DMS53 (cell line): ENCODE data around the gene SEC22A.

Source experiments
- DNase-seq: peaks from one replicate; lab custom pipeline; 2025; lab: John Stamatoyannopoulos, UW

The SEC22A gene, protein sequence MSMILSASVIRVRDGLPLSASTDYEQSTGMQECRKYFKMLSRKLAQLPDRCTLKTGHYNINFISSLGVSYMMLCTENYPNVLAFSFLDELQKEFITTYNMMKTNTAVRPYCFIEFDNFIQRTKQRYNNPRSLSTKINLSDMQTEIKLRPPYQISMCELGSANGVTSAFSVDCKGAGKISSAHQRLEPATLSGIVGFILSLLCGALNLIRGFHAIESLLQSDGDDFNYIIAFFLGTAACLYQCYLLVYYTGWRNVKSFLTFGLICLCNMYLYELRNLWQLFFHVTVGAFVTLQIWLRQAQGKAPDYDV

DNA sequence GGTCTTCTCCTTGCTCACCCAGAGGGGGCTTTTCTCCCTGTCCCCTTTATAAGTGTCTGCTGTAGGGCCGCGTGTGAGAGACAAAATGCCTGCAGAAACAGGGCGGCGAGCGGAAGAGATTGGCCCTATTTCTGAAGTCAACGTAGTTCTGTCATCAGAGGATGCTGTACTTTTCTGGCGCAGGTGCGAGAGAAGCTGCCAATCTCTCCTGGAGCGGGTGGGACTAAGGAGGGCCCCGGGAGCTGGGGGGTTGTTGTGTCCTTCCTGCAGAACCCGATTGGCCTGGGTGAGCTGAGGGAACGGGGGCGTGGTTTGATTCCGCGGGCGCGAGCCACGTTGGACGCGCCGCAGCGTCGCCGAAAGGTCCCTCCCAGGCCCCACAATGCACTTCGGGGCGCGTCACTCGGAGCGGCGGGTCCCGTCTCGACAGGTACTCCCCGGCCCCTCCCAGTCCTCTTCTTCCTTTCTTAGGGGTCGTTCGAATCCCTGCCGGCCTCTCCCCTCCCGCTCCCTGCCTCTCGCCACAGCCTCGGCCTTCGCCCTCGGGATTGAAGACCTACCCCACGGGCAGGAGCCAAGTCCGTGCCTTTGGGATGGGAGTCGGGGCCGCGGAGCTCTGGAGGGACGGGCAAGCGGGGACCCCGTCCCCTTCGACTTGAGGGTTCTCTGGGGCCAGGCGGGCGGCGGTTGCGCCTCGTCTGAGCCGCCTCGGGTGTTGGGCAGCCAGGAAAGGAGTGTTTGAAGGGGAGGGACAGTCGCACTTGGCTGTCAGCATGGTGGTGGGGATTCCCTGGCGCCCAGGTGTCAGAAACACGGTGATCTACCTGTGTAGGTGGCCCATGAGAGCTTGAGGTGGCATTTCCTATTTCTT lies at the start of gene SEC22A:
Gene SEC22A, plus strand, starts transcription at position 387 of the 871 bp plus-strand sequence. CDS start 7,275 bp downstream, outside the sequence.
- DNase-seq = peak; percentile 97

DNA sequence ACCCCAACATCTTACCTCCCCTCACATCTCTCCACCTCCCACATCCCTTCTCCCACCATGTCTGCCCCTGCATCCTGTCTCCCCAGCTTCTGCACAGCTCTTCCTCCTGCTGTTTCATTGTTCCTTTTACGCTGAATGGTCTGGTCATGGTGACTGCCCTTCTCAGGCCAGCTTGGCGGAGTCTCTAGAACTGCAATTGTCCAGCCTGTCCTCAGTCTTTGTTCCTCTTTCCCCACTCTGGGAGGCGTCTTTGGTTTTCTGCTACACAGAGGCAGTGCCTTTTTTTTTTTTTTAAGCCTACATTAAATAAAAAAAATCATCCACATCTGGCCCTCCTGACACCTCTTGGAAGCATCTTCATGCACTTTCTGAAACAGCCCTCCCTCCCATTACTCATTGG lies 49.1 kb upstream of the SEC22A start:
- no peak for DNase-seq

DNA sequence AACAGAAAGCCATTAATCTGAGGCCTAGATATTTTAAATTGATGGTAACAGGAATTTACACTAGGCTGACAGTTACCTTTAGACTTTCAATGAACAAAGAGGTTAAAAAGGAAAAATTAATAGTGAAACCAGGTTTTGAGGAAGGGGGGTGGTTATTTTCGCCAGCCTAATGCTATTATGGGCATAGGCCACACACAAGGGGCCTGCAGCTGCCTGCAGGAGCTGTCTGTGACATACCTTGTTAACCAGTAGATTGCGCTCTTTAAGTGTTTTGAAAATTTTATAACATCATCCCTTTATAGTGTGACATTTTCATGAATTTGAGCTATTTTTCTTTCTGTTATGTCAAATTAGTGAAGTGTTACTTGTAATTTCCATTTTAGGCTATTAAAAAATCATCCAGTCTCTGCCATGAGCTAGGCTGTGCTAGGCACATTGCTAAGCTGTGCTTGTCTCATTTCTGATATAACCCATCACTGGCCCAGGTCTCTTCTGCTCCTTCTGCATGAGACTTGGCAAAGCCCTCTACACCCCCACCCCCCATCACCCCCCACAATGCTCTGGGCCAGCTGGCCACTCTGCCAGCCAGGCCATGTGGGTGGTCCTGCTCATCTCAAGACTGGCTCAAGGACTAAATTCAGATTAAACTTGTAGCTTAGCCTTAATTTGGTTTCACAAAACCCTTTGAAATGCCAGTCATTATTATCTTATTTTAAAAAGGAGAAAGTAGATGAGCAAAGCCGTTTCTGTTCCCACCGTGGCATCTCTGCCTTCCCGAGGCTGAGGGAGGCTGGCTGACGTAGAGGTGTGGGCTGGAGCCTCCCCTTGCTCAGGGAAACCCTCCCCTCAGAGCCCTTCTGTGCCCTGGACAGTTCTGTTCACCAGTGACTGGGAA lies 48.4 kb upstream of the SEC22A start:
- DNase-seq = no peak

DNA sequence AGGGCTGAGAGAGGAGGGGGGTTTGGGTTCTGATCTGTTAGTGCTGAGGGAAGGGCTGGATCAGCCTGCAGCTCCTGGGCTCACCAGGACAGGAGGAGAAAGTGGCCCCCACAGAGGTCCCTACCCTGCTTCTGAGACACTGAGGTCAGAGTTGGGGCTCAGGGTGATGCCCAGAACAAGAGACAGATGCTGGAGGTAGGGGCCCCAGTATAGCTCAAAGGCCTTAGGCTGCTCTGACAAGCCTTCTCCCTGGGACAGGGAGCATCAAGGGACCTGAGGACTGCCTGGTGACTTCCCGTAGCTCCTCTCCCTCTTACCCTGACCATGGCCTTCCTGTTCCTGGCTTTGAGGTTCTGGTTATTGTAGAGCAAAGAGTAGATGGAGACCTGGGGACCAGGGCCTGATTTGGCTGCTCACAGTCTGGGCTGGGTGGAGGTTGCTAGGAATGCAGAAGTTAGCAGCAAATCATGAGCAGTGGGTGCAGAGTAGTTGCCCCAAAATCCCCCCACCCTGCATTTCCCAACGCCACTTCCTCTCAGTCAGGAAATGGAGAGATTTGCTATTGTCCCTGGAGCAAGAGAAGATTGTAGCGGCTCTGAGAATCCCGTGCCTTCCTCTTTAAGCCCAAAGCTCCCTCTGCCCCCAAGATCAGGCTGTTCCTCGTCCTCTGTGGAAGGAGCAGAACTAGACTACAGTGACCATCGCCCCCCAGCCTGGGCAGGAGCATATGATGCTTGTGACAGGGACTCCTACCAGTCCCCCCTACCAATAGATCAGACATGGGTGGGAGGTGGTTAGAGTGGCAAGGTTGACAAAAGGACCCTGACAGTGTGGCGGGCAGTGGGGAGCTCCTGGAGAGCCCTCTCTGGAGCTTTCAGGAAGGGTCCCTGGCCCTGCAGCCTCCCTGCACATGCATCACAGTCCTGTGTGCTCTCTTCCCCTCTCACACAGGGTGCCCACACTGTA lies 47.4 kb upstream of the SEC22A start:
- DNase-seq = no peak

DNA sequence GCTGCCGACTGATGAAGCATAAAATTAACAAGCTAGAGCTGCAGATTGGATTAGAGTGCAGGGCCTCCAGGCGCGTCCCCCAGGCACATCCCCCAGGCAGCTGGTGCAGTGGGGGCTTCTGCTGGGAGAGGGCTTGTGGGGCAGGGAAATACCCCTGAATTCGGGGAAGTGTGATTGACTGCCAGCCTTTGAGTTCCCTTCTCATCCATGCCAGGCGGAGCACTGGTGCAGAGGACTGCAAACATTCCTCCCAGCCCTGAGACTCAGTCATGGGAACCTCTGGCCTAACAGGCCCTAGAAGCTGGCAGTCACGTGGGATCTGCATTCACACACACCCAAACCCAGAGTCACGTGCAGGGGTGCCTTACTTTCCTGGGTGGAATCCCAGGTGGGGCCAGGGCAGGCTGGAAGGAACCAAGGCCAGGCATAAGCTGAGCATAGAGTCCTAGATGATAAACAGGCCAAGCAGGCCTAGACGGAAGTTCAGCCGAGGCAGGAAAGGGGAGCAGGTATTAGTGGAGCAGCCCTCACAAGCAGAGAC lies 46.2 kb upstream of the SEC22A start:
- DNase-seq = no peak

DNA sequence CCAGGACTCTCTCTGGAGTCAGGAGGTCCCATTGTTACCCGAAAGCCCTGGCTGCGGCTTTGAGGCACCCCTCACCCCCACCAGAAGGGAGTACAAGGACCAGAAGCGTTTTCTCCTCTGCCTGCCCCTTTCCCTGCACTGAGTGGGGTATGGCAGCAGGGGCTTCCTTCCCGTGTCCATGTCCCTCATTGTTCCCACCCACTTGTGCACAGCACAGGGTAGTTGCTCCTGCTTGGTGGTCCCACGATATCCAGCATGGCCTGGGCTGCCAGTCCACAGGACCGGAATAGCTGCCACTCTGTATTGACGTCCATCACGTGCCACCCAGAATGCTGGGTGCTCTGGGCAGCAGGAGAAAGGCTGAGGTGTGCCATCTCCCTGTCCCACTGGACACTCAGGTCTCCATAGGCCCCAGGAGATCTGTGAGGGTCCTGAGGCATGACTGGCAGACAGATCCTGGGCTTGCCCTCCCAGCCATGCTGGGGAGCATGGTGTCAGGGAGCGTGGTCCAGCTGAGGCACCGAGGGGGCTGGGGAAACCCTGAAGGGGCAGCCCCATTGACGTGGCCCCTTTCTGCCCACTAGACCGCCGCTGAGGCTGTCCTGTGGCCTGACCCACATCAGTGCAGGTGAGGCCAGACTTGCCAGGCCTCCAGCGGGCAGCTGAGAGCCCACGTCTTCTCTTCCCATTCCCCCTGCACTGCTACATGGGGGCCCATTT lies 45.3 kb upstream of the SEC22A start:
- no peak for DNase-seq

DNA sequence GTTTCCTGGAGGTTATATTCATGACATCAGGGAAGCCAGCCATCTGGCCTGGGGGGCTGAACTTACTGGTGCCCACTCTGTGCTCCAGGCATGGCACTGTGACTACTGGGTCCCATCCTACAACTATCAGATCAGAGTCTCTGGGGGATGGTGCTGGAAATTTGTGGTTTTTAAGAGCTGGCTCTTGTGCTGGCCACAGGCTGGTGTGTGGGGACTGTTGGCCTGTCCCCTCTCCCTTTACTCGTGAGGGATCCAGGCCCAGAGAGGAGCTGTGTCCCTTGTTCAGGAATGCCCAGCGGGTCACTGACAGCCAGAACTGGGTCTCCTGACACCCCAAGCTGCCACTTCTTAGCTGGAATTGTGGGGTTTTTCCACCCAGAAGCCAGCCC lies 44.5 kb upstream of the SEC22A start:
- no peak for DNase-seq

DNA sequence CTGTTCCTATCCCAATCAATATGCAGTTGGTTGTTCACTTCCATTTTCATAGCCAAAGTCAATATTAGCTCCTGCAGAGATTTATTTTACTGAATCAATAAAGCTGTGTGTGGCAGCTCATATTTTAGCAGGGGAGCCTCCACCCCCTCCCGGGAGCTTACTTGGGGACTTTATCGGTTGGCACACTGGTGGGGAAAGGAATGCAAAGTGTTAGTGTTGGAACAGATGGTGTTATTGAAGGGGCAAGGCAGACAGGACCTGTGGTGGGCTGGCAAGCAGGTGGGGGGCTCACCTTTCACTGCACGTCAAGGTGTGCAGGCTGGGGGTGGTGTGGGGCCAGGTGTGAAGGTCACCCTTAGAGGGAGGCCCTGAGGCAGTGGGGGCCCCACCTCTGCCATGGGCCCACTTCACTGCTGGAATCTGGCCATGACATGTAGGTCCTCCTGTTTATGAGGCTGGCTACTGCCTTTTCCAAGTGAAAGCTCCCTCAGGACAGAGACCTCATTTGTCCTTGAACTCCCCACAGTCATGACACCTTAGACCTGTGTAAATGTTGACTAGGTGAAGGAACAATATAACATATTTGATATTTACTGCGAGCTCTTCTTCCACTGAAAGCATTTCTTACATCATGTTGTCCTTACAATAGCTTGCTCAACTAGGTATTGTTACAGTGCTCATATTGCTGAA lies 44.0 kb upstream of the SEC22A start:
- DNase-seq = peak; percentile 42

DNA sequence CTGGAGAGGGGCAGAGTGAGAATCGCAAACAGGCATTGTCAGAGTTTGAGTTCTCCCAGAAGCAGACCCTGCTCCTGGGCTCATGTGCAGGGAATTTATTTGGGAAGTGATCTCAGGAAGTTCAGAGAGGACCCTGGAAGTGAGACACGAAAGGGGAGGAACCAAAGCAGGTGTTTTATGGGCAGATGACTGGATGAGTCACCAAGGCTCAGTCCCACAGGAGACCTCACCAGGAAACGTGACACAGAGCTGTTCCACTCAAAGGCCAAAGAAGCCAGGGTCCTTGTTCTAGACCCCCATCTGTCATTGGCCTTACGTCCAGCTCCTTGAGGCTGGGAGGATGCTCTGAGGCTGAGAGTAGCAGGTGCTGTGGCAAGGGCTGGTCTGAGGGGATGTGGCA lies 43.4 kb upstream of the SEC22A start:
- peak; percentile 54 for DNase-seq

DNA sequence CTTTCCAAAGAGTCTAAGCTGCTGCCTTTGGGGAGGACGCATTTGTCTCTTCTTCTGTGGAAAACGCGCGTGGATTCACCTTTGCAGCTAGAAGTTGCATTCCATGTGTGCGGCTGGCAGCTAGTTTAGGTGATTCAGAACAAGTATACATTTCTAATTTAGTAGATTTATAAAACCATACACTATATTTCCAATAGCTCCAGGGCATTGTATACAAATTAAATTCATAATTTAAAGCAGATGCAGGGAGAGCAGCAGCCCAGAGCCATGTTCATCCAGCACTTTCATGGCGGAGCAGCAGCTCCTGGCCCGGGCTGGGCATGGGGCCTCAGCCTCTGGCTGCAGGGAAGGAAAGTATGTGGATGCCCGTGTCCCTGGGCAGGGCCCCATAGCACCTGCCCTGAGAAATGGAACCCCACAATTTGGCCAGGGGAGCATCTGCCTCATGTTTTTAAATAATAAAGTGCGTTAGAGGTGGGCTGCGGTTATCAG lies 42.8 kb upstream of the SEC22A start:
- no peak for DNase-seq

DNA sequence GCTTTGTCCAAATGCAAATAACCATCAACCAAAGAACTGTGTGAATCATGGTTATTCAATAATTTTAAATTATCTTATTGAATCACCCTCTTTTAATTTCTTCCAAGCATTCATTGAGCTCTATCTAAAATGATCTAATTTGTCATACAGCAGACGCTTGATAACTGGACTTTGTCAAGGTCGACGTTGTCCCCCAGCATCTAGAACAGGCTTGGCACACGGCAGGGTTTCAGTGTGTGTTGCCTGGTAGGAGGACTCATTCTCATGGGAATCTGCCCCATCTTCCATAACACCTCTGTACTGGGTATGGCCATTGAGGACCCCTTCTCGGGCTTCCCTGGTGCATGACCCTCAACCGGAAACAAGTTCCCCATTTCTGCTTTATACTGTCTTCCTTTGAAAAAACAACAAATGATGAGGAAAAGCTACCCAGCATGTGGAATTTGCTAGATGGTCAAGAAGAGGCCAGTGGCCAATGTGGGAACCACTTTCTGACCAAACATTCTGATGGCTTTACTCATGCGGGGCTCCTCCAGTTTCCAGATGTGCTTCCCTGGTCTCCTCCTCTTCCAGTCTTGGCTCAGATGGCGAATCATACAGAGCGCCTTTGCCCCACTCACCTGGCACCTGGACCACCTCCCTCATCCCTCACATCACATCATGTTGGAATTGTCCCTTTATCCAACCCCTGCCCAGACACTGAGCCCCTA lies 41.7 kb upstream of the SEC22A start:
- no peak for DNase-seq

DNA sequence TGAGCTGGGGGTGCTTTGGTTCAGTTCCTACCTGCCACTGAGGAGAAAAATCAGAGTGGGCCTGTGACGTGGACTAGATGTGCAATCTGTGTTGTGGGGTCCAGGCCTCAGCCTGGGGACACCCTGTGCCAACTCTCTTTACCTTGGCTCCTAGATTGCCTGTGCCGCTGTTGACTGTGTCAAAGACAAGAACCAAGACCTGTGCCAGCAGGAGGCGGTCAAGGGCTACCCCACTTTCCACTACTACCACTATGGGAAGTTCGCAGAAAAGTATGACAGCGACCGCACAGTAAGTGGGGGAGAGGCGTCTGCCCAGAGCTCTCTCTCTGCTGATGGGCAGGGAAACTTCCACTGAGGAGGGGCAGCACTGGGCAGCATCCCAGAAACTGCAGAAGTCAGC lies 40.6 kb upstream of the SEC22A start:
- DNase-seq = no peak

DNA sequence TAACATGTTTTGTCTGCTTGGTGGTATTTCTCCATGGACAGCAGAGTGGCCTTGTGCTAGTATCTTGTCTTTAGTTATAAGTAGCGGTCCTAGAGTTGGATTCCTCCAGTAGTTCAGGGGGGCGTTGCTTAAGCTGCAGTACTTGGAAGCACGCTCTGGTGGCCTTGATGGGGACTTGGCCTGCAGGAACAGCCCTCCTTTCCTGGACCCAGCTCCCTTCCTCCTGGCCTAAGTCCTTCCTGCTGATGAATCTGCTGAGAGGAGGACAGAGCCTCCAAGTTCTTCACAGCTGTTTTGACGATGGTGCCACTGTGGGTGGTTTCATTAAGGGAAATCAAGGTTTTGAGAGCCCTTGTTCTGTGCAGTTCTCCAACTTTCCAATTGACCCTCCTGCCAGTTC lies 38.6 kb upstream of the SEC22A start:
- no peak for DNase-seq

DNA sequence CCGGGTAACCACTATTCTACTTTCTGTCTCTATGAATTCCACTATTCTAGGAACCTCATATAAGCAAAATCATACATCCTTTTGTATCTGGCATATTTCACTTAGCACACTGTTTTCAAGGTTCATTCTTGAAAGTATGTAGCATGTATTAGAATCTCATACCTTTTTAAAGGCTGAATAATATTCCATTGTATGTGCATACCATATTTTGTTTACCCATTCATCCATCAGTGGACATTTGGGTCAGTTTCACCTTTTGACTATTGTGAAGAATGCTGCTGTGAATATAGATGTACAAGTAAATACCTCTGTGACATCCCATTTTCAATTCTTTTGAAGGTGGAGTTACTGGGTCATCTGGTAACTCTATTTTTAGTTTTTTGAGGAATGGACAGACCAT lies 36.6 kb upstream of the SEC22A start:
- DNase-seq = no peak

DNA sequence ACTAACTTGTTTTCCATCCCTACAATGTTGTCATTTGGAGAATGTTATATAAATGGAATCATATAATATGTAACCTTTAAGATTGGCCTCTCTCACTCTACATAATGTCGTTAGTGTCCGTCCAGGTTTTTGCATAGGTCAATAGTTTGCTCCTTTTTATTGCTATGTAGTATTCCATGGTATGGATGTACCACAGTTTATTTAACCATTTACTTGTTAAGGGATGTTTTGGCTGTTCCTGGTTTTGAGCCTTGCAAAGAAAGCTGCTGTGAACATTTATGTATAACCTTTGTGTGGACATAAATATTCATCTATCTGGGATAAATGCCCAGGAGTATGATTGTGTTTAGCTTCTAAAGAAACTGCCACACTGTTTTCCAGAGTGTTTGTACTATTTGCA lies 34.1 kb upstream of the SEC22A start:
- no peak for DNase-seq

DNA sequence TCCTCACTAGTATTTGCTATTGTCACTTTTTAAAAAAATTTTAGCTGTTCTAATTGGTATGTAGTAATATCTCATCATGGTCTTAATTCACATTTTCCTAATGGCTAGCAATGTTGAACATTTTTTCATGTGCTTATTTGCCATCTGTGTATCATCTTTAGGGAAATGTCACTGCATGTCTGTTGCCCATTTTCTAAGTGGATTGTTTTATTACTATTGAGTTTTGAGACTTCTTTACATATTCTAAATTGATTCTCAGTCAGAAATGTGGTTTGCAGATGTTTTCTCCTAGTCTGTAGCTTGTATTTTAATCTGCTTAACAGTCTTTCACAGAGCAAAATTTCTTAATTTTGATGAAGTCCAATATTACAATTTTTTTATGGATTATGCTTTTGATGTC lies 33.6 kb upstream of the SEC22A start:
- DNase-seq = no peak

DNA sequence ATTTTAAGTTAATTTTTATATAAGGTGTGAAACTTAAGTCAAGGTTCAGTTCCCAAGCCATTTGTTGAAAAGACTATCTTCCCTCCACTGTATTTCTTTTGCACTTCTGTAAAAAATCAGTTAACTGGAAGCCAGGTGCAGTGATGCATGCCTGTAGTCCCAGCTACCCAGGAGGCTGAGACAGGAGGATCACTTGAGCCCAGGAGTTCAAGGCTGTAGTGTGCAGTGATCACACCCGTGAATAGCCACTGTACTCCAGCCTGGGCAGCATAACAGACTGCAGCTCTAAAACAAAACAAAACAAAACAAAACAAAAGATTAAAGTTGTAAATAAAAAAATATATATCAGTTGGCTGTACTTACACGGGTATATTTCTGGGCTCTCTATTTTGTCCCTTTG lies 33.1 kb upstream of the SEC22A start:
- DNase-seq = no peak

DNA sequence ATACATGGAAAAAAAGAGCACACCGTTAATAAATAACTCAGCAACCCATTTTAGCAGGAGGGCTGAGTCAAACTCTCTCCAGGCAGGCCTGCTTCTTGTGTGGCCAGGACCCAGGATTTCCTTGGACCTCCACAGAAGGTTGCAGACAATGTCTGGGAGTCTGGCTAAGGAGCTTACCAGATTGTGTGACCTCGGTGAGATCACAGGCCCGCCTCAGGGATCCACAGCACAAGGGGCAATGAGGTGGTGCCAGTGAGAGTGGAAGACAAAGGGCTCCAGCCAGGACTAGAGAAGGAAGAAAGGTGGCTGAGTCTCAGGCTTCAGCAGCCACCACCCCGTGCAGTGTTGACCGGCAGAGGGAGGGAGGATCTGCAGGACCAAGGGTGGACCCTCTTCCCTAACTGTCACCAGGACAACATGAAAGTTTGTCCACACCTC lies 32.2 kb upstream of the SEC22A start:
- no peak for DNase-seq

DNA sequence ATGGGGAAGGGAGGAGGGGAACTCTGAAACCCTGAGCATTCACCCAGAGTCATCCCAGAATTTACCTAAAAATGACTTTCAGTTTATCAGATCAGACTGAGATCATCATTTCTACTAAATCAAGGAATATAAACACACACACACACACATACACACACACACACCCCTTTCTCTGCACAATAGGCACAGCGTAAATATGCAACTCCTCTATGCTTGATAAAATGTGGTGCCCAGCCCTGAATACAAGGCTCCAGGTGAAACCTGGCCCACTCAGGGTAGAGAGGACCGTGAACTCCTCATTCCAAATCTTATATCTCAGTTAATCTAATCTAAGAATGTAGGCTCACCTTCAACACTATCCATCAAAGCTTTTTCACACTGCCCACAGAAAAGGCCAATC lies 31.8 kb upstream of the SEC22A start:
- DNase-seq = no peak
